VCaP (cell line): ENCODE measurements around the gene PDE2A.

ENCODE experiments used
- H3K27ac ChIP-seq: fragments of 450-650 bp; 2 replicates; pipeline ENCODE4 v1.5.1; 2017
- CTCF ChIP-seq: fragments of 450-650 bp; conservative IDR thresholded peaks from 2 replicates; pipeline ENCODE4 v1.5.1; 2017; ENCODE audit warnings: mild to moderate bottlenecking, moderate library complexity

The PDE2A gene

GRCh38 chr11:72661486-72661885 lies 12.7 kb downstream of the PDE2A start:
- no peak for TF ChIP-seq CTCF
- no peak overlapping the region for H3K27ac ChIP-seq

GRCh38 chr11:72658989-72659640 lies 15.1 kb downstream of the PDE2A start:
- H3K27ac ChIP-seq = no peak overlapping the region
- TF ChIP-seq CTCF = no peak

- H3K27ac ChIP-seq = no peak overlapping the region
- no peak for TF ChIP-seq CTCF
These were observed 16.7 kb downstream of the PDE2A start for GRCh38 chr11:72657411-72658100.

GRCh38 chr11:72655896-72656464 lies 18.2 kb downstream of the PDE2A start:
- no peak for TF ChIP-seq CTCF
- H3K27ac ChIP-seq = no peak overlapping the region

GRCh38 chr11:72655014-72655413 lies 19.2 kb downstream of the PDE2A start:
- no peak for TF ChIP-seq CTCF
- no peak overlapping the region for H3K27ac ChIP-seq

GRCh38 chr11:72653649-72654048 lies 20.6 kb downstream of the PDE2A start:
- no peak overlapping the region for H3K27ac ChIP-seq
- TF ChIP-seq CTCF = no peak

GRCh38 chr11:72652873-72653630 lies 21.2 kb downstream of the PDE2A start:
- no peak for TF ChIP-seq CTCF
- no peak overlapping the region for H3K27ac ChIP-seq
